Activated CD4-positive, alpha-beta T cell treated with anti-CD3 and anti-CD28 coated beads for 1 hour (primary cell): Measurements from ENCODE around the gene SEMA7A.

Source experiments
- DNase-seq: peaks from one replicate; pipeline ENCODE4 v3.0.0-alpha.2; 2020

Gene SEMA7A

GRCh38 chr15:74429781-74430400 is 3.9 kb downstream of the SEMA7A start:
- no peak for DNase-seq

GRCh38 chr15:74428970-74429780 is 4.6 kb downstream of the SEMA7A start:
- DNase-seq, result no peak

- no peak for DNase-seq
Measured at GRCh38 chr15:74428442-74428787, 5.3 kb downstream of the SEMA7A start.

- no peak for DNase-seq
Measured at GRCh38 chr15:74427607-74428441, 5.9 kb downstream of the SEMA7A start.

GRCh38 chr15:74426404-74427281 is 7.1 kb downstream of the SEMA7A start:
- DNase-seq, result no peak

- DNase-seq, result no peak
Measured at GRCh38 chr15:74425630-74426029, 8.1 kb downstream of the SEMA7A start.

- no peak for DNase-seq
Measured at GRCh38 chr15:74424901-74425528, 8.7 kb downstream of the SEMA7A start.

- DNase-seq, result no peak
Measured at GRCh38 chr15:74423431-74424257, 10.1 kb downstream of the SEMA7A start.

- no peak for DNase-seq
Measured at GRCh38 chr15:74422652-74423430, 10.9 kb downstream of the SEMA7A start.

- no peak for DNase-seq
Measured at GRCh38 chr15:74422265-74422651, 11.5 kb downstream of the SEMA7A start.

GRCh38 chr15:74421302-74422245 is 12.2 kb downstream of the SEMA7A start:
- no peak for DNase-seq

GRCh38 chr15:74420193-74420905 is 13.4 kb downstream of the SEMA7A start:
- no peak for DNase-seq

GRCh38 chr15:74419432-74419831 is 14.3 kb downstream of the SEMA7A start:
- DNase-seq, result no peak

- DNase-seq, result no peak
Measured at GRCh38 chr15:74418575-74419338, 15.0 kb downstream of the SEMA7A start.

- no peak for DNase-seq
Measured at GRCh38 chr15:74417670-74418069, 16.1 kb downstream of the SEMA7A start.

- DNase-seq, result no peak
Measured at GRCh38 chr15:74417225-74417624, 16.5 kb downstream of the SEMA7A start.
